Kidney capillary endothelial cell (primary cell): Measurements from ENCODE around the gene CDH20.
"Not testable (repeated sequence)": the region's sequence is repeated elsewhere in the genome, so short reads cannot be mapped to it uniquely, and the experiment has no call there.

Source experiments
- DNase-seq: peaks from one replicate; pipeline ENCODE4 v3.0.0-alpha.2; 2018; ENCODE audit warnings: low spot score

Gene CDH20

DNA sequence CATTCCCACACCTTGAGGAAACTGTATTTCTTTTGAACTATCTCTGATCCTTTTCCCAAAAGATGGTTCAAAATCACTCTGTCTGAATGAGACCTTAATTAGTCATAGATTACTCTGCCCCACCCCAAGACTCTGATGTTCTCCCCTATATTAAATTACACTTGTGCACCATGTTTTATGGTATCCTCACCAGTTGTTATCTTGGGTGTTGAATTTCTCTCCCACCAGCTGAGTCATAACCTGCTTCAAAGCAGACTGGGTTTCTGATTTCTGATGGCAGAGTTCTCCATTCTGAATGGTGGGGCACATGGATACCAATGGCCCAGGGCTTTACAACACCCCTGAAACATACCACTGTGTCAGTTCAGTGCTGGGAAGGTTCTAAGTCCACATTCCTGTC, 15.0 kb downstream of the CDH20 start:
- no peak for DNase-seq

DNA sequence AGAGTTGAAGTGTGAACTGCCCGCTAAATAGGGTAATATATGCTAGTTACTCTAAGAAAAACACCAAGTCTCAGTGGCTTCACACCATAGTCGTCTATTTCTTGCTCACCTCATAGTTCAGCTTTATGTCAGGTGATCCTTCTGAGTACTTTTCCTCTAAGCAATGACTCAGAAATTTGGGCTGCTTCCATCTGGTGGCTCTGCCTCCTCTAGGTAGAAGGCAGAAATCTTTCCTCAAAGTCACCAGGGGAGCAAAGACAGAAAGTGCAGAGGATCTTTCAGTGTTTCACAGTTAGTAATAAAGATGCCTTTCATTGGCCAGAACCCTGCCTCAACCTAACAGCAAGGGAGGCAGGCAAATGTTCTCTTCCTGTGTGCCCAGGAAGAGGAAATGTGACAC, 17.3 kb downstream of the CDH20 start:
- DNase-seq = no peak

DNA sequence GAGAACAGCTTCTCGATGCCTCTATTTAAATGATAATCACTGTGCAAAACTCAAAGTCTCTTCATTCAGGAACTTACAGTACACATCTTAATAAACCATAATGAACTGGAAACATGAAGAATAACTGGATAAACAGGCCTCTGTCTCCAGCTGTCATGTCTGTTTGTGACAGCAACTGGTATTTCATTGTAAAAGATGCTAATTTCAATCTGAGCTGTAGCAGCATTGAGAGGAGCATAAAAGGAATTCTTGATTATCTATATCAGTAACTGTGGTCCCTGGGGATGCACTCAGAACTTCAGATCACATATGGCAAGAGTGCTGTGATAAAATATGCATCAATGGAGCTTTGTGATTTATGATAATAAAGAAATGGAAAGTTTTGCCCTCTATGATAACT, 18.8 kb downstream of the CDH20 start:
- no peak for DNase-seq

DNA sequence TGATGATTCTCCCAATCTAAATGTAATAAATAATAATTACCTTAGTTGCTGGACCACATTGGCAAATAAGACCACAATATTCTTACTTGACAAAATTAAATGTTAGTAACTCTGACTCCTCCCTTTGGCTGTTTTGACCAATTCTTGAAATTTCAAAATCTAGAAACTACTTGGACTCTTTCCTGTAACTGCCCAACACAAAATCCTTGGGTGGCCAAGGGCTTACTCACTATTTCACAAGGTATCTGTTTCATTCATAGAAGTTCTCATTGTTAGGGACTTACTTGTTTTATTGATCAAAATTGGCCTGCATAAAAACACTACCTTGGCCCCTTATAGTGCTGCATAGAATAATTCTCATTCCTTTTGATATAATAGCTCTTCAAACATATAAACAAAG, 19.4 kb downstream of the CDH20 start:
- DNase-seq = no peak

DNA sequence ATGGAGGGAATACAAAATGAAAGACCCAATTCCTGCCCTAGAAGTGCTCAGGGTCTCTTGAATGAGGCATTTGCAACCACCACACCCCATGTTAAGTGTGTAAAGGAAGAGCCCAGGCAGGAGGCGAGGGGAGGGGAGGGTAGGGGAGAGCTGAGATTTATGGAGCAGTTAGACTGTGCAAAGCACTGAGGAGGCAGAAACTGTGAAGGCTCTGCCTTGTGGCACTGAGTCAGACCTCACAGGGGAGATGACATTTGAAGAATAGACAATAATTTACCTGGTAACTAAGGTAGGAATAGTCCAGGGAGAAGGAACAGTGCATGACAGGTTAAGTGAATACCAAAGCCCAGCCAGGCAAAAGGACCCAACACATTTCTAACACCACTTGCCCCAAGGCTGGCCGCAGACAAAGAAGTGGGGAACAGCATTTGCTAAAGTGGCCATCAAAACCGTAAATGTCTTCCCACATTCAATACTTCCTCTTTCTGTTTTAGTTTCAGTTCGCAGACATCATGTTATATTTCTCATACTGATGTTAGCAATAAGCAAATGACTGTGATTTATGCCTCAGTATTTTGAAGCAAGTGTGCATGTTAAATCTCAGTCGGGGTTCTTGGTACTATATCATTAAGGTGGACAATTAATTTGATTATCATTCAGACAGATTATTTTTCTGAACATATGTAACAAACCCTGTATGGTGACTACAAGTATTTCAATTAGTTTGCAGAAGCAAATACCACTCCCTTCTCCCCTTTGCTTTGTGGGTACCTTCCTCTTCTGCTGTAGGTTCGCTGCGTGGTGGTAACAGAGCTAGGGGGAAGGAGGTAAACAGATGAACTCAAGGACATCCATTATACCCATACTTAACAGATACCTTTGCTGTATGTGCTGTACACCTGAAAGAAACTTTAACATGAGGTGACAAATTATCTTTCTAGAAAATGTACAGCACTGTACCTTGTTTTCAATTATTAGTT, 27.5 kb downstream of the CDH20 start:
- DNase-seq = no peak

DNA sequence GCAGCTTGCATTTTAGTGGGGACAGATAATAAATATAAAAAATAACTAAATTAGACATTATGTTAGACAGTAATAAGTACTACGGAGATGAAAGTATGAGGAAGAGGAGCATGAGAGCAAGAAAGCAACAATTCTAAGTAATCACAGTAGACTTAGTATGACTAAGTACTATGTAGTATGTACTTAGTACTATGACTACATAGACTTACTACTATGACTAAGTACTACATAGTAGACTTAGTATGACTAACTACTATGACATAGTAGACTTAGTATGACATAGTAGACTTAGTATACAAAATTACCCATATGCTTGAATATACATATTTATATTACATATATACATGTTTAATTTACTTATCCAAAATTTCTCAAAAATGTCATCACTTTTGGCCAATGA, 29.3 kb downstream of the CDH20 start:
- DNase-seq = no peak

DNA sequence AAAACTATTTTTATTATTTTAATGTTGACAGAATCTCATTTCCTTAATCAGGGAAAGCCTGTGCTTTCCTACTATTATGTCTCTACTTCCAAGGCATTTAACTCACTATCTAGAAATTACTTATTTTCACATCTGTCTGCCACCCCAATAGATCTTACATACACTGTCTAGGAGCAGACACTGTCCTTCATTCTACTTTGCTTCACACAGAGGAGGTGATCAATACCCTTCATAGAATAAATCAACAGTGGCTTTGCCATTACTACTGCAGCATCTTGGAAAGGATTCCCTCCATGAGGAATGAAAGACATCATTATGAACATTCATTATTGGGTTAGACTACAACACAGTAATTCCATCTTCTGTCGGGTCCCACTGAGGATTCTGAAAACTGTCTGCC, 31.7 kb downstream of the CDH20 start:
- no peak for DNase-seq

DNA sequence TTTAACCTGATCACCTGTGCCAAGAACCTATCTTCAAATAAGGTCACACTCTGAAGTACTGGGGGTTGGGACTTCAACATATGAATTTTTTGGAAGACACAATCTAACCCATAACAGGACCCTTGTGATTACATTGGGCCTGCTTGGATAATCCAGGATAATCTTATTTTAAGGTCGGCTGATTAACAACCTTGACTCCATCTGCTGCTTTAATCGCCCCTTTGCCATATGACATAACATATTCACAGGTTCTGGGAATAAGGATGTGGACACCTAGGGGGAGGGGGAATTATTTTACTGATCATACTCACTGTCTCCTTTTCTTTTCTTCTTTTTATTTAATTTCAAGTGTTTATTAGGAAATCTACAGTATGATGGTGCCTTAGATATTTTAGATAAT, 34.8 kb downstream of the CDH20 start:
- no peak for DNase-seq

DNA sequence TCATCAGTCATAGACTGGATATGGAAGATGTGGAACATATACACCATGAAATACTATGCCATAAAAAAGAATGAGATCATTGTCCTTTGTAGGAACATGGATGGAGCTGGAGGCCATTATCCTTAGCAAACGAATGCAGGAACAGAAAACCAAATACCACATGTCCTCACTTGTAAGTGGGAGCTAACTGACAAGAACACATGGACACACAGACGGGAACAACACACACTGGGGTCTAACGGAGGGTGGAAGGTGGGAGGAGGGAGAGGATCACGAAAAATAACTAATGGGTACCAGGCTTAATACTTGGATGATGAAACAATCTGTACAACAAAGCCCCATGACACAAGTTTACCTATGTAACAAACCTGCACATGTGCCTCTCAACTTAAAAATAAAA, 36.4 kb downstream of the CDH20 start:
- DNase-seq = not testable (repeated sequence)

DNA sequence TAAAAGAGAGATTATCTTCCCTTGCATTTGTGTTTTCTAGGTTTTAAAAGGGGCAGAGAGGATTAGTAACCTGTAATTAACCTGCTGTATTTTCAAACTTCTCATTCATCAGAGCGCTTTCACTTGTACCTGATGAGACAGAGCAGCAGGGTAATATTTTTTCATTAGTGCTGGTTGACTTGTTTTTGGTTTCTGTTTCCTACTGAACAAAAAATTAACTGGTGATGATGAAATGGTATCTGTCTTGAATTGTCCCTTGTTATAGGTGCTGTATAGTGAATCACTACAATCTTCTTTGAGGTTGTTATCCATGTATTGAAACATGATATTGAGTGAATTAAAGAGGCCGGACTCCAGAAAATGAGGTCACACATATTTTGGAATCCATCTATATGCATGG, 37.9 kb downstream of the CDH20 start:
- no peak for DNase-seq

DNA sequence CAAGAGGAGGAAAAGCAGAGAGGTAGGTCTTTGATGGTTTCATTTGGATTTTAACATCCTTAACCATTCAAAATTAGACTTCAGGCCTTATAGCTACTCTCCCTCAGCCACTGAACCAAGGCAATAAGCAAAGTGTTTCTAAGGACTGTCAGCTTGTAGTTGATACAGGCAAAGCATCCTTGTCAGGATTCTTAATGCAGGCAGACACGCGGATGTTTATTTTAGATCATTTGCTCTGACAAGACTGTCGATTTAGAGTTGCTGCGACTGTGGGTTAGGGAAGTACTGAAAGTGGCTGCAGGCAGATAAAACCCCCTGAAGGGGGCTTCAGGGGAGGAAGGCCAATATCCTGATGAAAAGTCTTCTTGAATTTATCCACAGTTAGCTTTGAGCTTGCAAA, 46.6 kb downstream of the CDH20 start:
- DNase-seq = no peak

DNA sequence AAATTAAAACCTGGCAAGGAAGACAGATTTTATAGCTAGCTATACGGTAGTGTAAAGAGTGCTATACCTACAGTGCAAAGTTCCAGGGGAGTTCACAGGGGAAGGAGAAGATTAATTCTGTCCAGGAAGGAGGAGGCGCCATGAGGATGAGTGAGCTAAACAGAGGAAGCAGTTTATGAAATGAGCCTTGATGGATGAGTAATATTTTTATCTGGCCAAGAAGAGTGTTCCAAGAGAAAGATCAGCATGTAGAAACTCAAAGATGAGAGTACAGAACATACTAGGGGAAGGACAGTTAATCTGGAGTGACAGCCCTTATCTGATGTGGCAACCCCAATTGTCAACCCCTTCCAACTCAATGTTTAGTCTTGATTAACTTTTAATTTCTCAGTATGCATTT, 54.8 kb downstream of the CDH20 start:
- peak; percentile 63 for DNase-seq

DNA sequence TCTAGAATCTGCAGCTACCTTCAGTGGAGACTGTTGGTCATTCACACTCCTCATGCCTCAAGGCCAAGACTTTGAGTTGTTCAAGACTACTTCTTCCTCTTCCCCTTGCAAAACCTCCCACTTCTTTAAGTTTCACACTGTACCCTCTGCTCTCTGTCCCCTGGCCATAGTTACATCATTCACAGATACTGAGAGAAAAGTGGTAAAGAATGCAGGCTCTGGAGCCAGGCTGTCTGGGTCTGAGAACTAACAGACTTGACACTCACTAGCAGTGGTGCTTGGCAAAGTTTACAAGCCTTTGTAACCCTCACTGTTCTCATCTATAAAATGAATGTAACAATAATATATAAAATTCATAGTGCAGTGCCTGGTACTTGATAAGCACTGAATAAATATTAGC, 61.8 kb downstream of the CDH20 start:
- no peak for DNase-seq

DNA sequence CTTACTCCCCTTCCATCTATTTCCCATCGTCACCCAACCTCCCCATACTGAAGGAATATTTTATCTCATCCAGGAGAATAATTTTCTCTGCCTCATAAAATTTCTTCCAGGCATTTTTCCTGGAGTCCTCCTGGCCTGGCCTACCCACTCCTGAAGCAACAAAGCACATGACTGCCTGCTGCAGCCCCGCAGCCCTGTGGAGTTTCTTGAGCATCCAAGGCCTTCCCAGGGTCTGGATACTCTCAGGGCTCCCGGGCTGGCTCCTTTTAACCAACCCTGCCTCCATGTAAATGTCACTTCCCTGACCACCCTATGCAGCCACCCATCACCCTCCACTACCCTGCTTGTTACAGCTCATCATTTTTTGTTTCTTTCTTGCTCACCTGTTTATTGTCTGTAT, 64.0 kb downstream of the CDH20 start:
- DNase-seq = no peak

DNA sequence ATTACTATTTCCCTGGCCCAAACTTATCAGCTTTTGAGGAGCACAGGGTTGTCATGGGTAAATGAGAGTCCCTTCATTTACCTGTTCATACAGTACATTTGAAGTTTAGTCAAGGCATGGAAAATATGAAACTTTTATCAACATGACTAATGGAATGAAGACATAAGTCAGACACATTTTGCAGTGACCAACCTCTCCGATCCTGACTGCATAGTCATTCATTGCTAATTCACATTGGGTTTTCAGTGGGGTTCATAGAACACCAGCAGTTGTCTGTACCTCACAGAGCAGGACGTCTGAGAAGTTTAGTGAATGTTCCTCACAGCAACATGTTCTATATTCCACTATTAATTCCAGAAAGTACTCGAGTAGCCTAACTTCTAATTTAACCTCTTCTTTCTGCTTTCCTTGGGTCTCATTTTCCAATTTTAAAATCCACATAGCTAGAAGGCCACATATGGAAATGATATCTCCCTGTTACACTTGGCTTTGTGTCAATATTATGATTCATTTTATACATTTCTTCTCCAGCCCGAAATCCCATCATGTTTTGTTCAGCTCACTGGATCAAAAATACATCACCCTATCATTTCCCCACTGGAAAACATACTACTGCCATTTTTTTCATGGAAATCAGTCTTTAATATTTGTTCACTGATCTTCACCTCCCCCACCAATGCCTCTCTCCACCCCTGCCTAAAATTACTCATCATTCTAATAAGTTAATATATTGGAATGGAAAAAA, 65.9 kb downstream of the CDH20 start:
- no peak for DNase-seq

DNA sequence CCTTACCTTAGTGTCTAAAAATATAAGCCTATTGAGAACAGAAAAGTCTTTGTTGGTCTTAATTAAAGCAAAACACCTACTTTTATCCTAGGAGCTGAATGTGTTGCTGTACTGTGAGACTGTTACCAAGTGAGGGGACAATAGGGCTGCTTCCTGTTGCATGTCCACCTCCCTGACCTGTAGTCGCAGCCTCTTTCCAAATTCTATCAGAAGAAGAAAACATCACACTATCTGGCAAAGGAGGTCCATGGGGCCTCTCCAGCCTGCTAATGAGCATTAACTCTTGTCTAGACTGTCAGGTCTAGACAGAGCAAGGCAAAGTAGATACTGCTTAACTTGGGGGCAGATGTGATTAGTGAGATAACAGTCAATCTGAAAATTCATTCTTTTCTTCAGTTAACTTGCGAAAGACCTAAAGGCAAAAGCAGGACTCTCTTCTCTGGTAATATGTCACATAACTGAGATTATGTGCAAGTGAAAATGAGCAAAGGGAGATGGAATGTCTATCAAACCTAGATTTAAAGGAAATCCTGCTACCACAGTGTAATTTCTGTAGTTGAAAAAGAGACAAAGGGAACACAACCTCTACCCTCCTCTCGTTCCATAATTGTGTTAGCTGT, 66.9 kb downstream of the CDH20 start:
- peak; percentile 9 for DNase-seq

DNA sequence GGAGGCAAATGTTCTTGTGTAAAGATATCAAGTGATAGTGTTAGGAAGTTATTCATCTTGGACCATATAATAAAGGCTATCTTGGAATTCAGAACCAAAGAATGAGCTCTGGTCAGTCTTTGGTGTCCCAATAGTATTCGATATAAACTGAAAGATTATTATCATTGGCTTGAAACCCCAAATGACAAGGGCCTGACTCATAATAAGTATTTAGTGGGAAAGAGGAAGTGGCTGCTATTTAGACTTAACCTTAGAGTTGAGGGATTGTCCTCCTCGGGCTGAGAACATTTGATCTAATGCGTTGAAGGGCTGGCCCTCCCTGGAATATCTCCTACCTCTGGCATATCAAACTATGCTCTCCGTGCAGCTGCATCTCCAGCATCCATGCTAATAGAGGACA, 67.5 kb downstream of the CDH20 start:
- DNase-seq = peak; percentile 45

DNA sequence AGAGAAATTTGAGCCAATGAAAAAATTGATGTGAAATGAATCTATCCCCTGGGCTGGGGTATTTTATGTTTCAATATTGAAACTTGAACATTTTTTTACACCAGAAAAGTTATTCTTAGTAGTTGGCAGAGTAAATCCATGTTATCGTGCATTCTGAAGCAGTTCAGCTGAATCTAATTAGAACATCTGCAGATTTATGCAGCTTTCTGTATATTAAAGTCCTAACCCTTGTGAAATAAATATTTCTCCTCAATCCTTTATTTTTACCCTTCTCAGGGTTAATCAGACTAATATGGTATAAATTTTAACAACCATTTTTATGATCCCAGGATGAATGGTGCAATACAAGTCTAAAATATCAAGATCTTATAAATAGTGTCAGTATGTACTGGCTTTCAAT, 69.5 kb downstream of the CDH20 start:
- no peak for DNase-seq

DNA sequence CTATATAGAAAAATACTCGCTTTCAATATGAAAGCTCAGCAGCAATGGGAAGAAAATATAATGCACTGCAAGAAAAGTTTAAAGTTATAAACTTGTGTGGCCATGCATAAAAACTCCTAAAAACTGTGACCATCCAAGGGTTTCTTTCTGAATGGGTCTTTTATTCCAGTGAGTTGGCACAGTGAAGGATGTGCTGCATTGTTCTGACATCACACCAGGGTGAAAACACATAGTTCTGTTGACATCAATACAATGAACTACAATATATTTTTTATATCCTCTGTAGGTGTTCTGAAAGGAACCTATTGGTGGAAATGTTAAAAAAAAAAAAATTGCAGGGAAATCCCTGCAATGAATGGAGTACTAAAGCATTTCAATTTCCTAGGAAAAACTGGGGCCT, 80.2 kb downstream of the CDH20 start:
- DNase-seq = no peak

DNA sequence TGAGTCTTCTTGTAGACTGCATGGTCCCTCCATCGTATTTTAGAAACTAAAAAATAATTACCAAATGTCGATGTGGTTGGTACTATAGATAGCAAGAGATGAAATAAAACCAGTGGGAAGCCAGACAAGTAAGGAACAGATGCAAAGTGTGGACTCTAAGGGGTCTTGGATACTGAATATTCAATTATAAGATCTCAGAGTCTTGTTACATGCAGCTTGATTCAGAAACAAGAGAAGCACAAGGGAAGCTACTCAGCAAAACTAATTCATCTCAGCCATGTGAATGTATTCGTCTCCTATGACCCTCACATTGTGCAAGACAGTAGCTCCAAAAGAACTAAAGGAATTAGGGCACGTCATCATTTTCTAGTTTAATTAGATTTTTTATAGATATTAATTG, 80.9 kb downstream of the CDH20 start:
- DNase-seq = no peak

DNA sequence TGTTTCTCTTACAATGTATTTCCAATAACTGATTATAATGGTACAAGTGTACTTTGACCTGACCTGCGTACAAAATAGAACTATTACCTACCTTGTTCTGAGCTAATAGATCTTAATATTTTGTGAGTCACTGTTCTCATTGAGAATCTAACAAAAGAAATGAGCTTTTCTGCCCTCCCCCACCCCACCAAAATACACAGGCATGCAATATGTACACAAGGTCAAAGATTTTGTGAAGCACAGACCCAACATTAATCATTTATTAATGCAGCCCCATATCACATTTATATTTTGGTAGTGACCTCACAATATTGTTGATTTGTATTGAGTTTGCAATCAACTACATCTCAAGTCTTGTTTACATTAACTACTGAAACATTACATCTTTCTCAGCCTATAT, 86.5 kb downstream of the CDH20 start:
- no peak for DNase-seq

DNA sequence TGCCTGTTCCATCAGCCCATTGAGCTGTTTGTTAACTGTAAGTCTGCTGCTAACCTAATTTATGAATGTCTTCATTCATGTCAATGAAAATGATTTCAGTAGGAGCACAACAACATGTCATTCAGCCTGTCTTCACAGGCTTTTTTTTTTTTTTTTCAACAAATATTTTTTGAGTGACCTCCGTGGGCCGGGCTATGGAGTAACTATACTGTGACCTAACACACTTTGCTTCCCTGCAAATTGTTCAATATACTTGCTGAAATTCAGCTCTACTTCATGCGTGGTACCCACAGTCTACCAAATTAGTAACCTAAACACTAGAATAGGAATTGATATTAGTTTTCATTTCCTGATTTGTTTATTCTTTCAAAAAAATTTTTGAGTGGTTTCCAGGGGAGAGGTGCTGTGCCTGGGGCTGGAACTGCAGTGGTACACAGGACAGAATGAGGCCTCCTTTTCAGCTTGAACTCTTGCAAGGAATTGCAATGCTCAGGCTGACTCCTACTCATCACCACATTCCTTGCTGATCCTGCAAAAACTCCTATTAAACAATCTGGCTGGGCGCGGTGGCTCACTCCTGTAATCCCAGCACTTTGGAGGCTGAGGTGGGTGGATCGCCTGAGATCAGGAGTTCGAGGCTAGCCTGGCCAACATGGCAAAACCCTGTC, 87.1 kb downstream of the CDH20 start:
- no peak for DNase-seq
